ENCODE results near the gene STK32C. TPM values are rescaled to one million over a fixed set of nuclear protein-coding genes. Genes with fewer than 3 reads are reported as not detected.

The STK32C gene
- total RNA-seq, 1 experiment from 2014 or later: 13.9 TPM

DNA sequence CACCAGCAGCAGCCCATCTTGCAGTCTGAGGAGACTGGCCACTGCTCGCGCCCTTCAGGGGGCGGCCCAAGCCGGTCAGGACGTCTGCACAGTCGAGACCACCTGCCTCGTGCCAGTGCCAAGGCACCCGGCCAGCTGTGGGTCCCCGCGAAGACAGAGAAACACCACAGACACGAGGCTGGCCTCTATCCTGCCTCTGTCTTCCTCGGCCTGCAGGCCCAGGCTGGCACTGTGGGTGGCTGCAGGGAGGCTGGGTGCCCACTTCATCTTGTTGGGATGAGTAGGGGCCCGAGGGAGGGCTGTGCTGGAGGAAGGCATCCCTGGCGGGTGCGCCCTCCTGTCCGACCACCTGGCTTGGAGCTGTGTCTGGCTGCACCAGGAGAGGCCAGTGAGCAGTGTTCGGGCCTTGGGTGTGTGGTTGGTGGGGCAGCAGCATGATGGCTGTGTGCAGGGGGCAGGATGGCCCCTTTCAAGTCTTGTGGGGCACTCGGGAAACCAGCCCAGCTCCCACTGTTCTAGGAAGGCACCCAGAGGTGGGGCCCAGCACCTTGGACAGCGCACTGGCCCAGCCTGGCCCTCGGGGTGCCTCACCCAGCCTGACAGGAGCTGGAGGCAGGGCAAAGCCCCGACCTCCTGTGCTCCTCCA, 113.7 kb downstream of the STK32C start:
- CTCF ChIA-PET: no interaction called here
- DNase-seq: peak in 1 of 2 experiments; percentile 15
- no peak overlapping the region for H3K4me3 ChIP-seq

DNA sequence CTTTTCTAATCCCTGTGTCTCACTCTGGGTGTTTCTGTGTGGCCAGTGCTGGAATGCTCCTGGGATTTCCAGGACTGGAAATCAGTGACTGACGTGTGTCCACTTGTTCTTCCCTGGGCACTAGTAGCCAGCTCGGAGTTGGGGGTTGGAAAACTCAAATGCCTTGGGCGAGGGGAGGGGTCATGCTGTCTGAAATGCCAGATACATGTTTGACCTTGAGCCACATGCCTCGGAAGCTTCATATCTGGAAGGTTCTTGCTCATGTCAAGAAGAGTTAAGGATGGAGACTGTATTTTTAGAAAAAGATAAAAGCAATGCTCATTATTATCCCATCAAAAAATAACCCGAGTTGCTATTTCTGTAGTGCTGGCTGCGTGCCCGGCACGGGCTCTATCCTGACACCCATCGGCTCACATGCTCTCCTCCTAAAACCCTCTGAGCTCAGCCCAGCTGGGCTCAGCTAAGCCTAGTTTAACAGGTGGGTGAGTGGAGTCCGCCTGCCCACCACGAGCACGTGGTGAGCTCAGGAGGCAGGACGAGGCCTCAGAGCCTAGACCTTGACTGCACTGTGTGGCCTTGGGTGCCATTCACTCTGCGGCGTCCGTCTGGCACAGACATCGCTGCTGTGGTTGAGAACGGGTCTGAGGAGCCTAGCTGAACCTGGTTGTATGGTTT, 114.6 kb downstream of the STK32C start:
- BruUV-seq (replicated peaks): no TSS peak
- Histone ChIP-seq H3K9me2 (ENCODE audit: insufficient read depth) (no peaks in the 10 kb centered on the region), H4K20me1 (ENCODE audit: insufficient read depth) (no peaks in the 10 kb centered on the region), H3K4me2 (no peak overlapping the region), H3K36me3 (ENCODE audit: low read depth) (no peaks in the 10 kb centered on the region), H3K4me3 (no peak overlapping the region), H2AFZ (no peak overlapping the region), H3K79me2 (ENCODE audit: low read depth) (no peaks in the 10 kb centered on the region), H3K27ac (no peak overlapping the region), H3K9me3 (ENCODE audit: insufficient read depth, low read depth) (no peaks in the 10 kb centered on the region), H3K4me1 (replicated peaks; ENCODE audit: insufficient read depth) (no peaks in the 10 kb centered on the region), H3F3A (ENCODE audit: insufficient read depth, low read depth) (no peaks in the 10 kb centered on the region), H3K27me3 (ENCODE audit: insufficient read depth, low read depth) (no peaks in the 10 kb centered on the region)
- intact Hi-C loops (cut with micrococcal nuclease; ENCODE audit: unreplicated experiment): no loop called here
- ChIA-PET CTCF (no interaction called here), POLR2A (ENCODE audit: unreplicated experiment) (no interaction called here)
- no peak for DNase-seq
- no peak for TF ChIP-seq EZH2 (IDR thresholded peaks at IDR 0.05; ENCODE audit: low read depth)
- TF ChIP-seq, protein P1, sequence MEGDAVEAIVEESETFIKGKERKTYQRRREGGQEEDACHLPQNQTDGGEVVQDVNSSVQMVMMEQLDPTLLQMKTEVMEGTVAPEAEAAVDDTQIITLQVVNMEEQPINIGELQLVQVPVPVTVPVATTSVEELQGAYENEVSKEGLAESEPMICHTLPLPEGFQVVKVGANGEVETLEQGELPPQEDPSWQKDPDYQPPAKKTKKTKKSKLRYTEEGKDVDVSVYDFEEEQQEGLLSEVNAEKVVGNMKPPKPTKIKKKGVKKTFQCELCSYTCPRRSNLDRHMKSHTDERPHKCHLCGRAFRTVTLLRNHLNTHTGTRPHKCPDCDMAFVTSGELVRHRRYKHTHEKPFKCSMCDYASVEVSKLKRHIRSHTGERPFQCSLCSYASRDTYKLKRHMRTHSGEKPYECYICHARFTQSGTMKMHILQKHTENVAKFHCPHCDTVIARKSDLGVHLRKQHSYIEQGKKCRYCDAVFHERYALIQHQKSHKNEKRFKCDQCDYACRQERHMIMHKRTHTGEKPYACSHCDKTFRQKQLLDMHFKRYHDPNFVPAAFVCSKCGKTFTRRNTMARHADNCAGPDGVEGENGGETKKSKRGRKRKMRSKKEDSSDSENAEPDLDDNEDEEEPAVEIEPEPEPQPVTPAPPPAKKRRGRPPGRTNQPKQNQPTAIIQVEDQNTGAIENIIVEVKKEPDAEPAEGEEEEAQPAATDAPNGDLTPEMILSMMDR (conservative IDR thresholded peaks at IDR 0.05): no peak

More for the DNA sequence above, 113.7 kb downstream of the STK32C start:
- POLR2A ChIA-PET (ENCODE audit: unreplicated experiment): no interaction called here
- Histone ChIP-seq H3F3A (ENCODE audit: insufficient read depth, low read depth) (no peaks in the 10 kb centered on the region), H3K36me3 (ENCODE audit: low read depth) (no peaks in the 10 kb centered on the region), H3K9me3 (ENCODE audit: insufficient read depth, low read depth) (no peaks in the 10 kb centered on the region), H3K4me2 (no peak overlapping the region), H3K27me3 (ENCODE audit: insufficient read depth, low read depth) (no peaks in the 10 kb centered on the region), H4K20me1 (ENCODE audit: insufficient read depth) (no peaks in the 10 kb centered on the region), H2AFZ (no peak overlapping the region), H3K27ac (no peak overlapping the region), H3K9me2 (ENCODE audit: insufficient read depth) (no peaks in the 10 kb centered on the region), H3K4me1 (replicated peaks; ENCODE audit: insufficient read depth) (no peaks in the 10 kb centered on the region), H3K79me2 (ENCODE audit: low read depth) (no peaks in the 10 kb centered on the region)
- no peak for TF ChIP-seq EZH2 (IDR thresholded peaks at IDR 0.05; ENCODE audit: low read depth)
- TF ChIP-seq, protein P1 (conservative IDR thresholded peaks at IDR 0.05): no peak
- intact Hi-C loops (cut with micrococcal nuclease; ENCODE audit: unreplicated experiment): no loop called here
- no TSS peak for BruUV-seq (replicated peaks)

DNA sequence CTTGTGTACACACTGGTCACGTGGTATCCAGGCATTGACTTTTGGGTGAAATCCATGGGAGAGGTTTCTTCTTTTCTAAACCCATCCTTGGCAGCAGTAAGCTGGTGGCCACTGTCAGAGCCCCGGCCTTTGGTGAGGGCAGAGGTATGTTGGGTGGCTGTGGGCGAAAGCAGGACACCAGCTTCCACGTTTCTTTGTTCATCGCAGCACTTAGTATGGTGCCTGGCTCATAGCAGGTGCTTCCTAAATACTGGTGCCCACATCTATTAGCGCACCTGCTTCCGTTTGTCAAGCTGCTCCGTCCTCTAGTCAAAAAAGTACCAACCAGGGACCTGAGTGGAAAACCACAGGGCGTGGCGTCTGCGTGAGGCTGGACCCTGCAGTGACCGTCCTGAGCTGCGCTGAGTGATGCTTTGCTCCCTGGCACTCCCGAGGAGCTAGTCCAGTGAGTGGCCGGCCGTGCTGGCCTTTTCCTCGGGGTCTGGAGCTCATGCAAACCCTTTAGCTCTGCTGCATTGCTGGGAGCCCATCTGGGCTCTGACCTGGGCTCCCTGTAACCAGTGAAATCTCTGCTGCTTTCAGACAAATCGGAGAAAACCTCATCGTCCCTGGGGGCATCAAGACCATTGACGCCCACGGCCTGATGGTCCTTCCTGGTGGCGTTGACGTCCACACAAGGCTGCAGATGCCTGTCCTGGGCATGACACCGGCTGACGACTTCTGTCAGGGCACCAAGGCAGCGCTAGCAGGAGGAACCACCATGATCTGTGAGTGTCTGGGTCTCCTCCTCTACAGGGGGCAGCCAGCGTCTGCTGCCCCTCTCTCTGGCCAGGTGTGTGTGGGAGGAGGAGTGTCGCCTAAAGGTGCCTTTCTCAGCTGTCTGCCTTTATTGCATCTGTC, 115.4 kb downstream of the STK32C start:
- POLR2A ChIA-PET (ENCODE audit: unreplicated experiment): no interaction called here
- no peaks in the 10 kb centered on the region for H3K9me2 ChIP-seq (ENCODE audit: insufficient read depth)
- no peaks in the 10 kb centered on the region for H3K79me2 ChIP-seq (ENCODE audit: low read depth)
- H2AFZ ChIP-seq: no peak overlapping the region
- H3K9me3 ChIP-seq (ENCODE audit: insufficient read depth, low read depth): no peaks in the 10 kb centered on the region
- H4K20me1 ChIP-seq (ENCODE audit: insufficient read depth): no peaks in the 10 kb centered on the region
- no peak overlapping the region for H3K4me2 ChIP-seq
- H3K36me3 ChIP-seq (ENCODE audit: low read depth): no peaks in the 10 kb centered on the region
- DNase-seq: no peak
- CTCF ChIA-PET: no interaction called here
- TF ChIP-seq, protein P1 (conservative IDR thresholded peaks at IDR 0.05): no peak
- TF ChIP-seq EZH2 (IDR thresholded peaks at IDR 0.05; ENCODE audit: low read depth): no peak
- intact Hi-C loops (cut with micrococcal nuclease; ENCODE audit: unreplicated experiment): no loop called here
- no peaks in the 10 kb centered on the region for H3K4me1 ChIP-seq (replicated peaks; ENCODE audit: insufficient read depth)
- no TSS peak for BruUV-seq (replicated peaks)
- H3K4me3 ChIP-seq: no peak overlapping the region
- H3F3A ChIP-seq (ENCODE audit: insufficient read depth, low read depth): no peaks in the 10 kb centered on the region
- H3K27ac ChIP-seq: no peak overlapping the region
- H3K27me3 ChIP-seq (ENCODE audit: insufficient read depth, low read depth): no peaks in the 10 kb centered on the region
